HepG2 (cell line): ENCODE data around the gene MAGI1.

Experiments used
- EP300 ChIP-seq, 3 experiments: sonication (generic) in 1 of 3; formaldehyde crosslinking in 1 of 3; IDR thresholded peaks; 2 replicates each; pipeline versions ENCODE4 v1.5.1 to v1.6.1; 2011 to 2020; ENCODE audit warnings: low read depth in 2 of 3, low read length in 2 of 3, borderline replicate concordance in 1 of 3, improper control_type of control experiment in 1 of 3, mild to moderate bottlenecking in 1 of 3, missing genetic modification reagents in 1 of 3, moderate library complexity in 1 of 3
- SKIL ChIP-seq: sonication (generic); formaldehyde crosslinking; IDR thresholded peaks from 2 replicates; pipeline ENCODE4 v1.8.0; 2022; ENCODE audit warnings: missing genetic modification reagents, mild to moderate bottlenecking, moderate library complexity, borderline replicate concordance
- ZBTB10 ChIP-seq: sonication (generic); formaldehyde crosslinking; IDR thresholded peaks from 2 replicates; pipeline ENCODE4 v1.4.0; 2020; ENCODE audit warnings: missing genetic modification reagents, borderline replicate concordance

- TF ChIP-seq EP300 (IDR thresholded peaks at IDR 0.05; ENCODE audit: low read depth in 2 of 2, low read length in 2 of 2) = no peak
- TF ChIP-seq EP300 (CRISPR knock-in tag; IDR thresholded peaks at IDR 0.05; ENCODE audit: borderline replicate concordance) = no peak
- no peak for TF ChIP-seq SKIL (CRISPR knock-in tag)
- TF ChIP-seq ZBTB10 = no peak
Measured at GRCh38 chr3:65827076-65827475, 211.6 kb downstream of the MAGI1 start.
